GM06990 (cell line): ENCODE results near the gene ZNF487.
"Not testable (repeated sequence)": the region's sequence is repeated elsewhere in the genome, so short reads cannot be mapped to it uniquely, and the experiment has no call there.

ENCODE experiments used
- DNase-seq: peaks from one replicate; pipeline ENCODE4 v3.0.0-alpha.2; 2011; ENCODE audit not compliant: insufficient read length; ENCODE audit errors: extremely low read depth
- H3K27me3 ChIP-seq: replicated peaks from 2 replicates; pipeline ENCODE4 v1.6.0; 2011; ENCODE audit warnings: low read length; ENCODE audit not compliant: control insufficient read depth, insufficient read depth
- H3K36me3 ChIP-seq: 2 replicates; pipeline ENCODE4 v1.5.1; 2011; ENCODE audit warnings: low read length; ENCODE audit not compliant: control insufficient read depth, insufficient read depth
- H3K4me3 ChIP-seq: replicated peaks from 2 replicates; pipeline ENCODE4 v1.5.1; 2011; ENCODE audit warnings: low read depth, mild to moderate bottlenecking, control low read depth, low read length
- CTCF ChIP-seq: IDR thresholded peaks from 2 replicates; pipeline ENCODE4 v1.5.1; 2011; ENCODE audit warnings: low read length, control low read depth, mild to moderate bottlenecking, inconsistent platforms; ENCODE audit not compliant: insufficient read depth, poor library complexity, severe bottlenecking

Gene ZNF487

GRCh38 chr10:43448742-43449141 is 11.8 kb downstream of the ZNF487 start:
- no peak for TF ChIP-seq CTCF
- Histone ChIP-seq H3K36me3 (no peaks in the 10 kb centered on the region), H3K4me3 (no peak overlapping the region), H3K27me3 (no peaks in the 10 kb centered on the region)
- DNase-seq: no peak

GRCh38 chr10:43452356-43452914 is 15.5 kb downstream of the ZNF487 start:
- DNase-seq: no peak
- no peak overlapping the region for H3K4me3 ChIP-seq
- H3K27me3 ChIP-seq: no peaks in the 10 kb centered on the region
- no peak for TF ChIP-seq CTCF
- H3K36me3 ChIP-seq: no peaks in the 10 kb centered on the region

- TF ChIP-seq CTCF: no peak
- Histone ChIP-seq H3K27me3 (no peaks in the 10 kb centered on the region), H3K36me3 (no peaks in the 10 kb centered on the region), H3K4me3 (no peak overlapping the region)
- DNase-seq: peak; percentile 74
Measured at GRCh38 chr10:43453266-43453831, 16.4 kb downstream of the ZNF487 start.

GRCh38 chr10:43454025-43454424 is 17.1 kb downstream of the ZNF487 start:
- DNase-seq, H3K27me3 ChIP-seq, H3K36me3 ChIP-seq: not testable (repeated sequence)
- H3K4me3 ChIP-seq: peak overlapping the region; percentile 86

- not testable (repeated sequence) for H3K4me3 ChIP-seq, H3K27me3 ChIP-seq, DNase-seq, H3K36me3 ChIP-seq
Measured at GRCh38 chr10:43456561-43456960, 19.6 kb downstream of the ZNF487 start.

- Histone ChIP-seq H3K27me3 (no peaks in the 10 kb centered on the region), H3K36me3 (no peaks in the 10 kb centered on the region), H3K4me3 (no peak overlapping the region)
- no peak for TF ChIP-seq CTCF
- no peak for DNase-seq
Measured at GRCh38 chr10:43458227-43458626, 21.3 kb downstream of the ZNF487 start.

- no peak for DNase-seq
- no peaks in the 10 kb centered on the region for H3K27me3 ChIP-seq
- H3K4me3 ChIP-seq: no peak overlapping the region
- H3K36me3 ChIP-seq: no peaks in the 10 kb centered on the region
- TF ChIP-seq CTCF: peak; percentile 37
Measured at GRCh38 chr10:43461950-43462349, 25.0 kb downstream of the ZNF487 start.

- H3K27me3 ChIP-seq, H3K4me3 ChIP-seq, DNase-seq, H3K36me3 ChIP-seq: not testable (repeated sequence)
Measured at GRCh38 chr10:43465086-43465735, 28.3 kb downstream of the ZNF487 start.

GRCh38 chr10:43465736-43466120 is 28.8 kb downstream of the ZNF487 start:
- H3K4me3 ChIP-seq, H3K36me3 ChIP-seq, DNase-seq, H3K27me3 ChIP-seq: not testable (repeated sequence)
